ENCODE data around the gene PREX1. TPM values are rescaled to one million over a fixed set of nuclear protein-coding genes. Genes with fewer than 3 reads are reported as not detected.

PREX1 gene
- total RNA-seq, 1 experiment from 2014 or later: 9.5 TPM

DNA sequence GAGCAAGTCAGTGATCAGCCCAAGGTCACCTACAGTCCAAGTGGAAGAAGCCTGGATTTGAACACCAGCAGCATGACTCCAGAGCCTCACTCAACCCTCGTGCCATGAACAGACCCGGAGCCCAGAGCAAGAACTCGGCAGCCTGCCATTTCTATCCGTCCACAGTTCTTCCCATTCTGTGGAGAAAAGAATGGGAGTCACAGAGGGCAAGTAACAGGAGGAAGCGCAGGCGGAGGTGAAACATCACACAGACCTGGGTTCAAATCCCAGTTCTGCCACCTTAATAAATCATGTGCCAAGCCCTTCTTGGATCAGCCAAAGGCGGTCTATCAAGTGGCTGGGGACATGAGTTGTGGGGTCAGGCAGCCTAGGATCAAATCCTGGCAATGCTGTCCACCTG lies 4.3 kb downstream of the PREX1 start:
- TF ChIP-seq, protein P1, sequence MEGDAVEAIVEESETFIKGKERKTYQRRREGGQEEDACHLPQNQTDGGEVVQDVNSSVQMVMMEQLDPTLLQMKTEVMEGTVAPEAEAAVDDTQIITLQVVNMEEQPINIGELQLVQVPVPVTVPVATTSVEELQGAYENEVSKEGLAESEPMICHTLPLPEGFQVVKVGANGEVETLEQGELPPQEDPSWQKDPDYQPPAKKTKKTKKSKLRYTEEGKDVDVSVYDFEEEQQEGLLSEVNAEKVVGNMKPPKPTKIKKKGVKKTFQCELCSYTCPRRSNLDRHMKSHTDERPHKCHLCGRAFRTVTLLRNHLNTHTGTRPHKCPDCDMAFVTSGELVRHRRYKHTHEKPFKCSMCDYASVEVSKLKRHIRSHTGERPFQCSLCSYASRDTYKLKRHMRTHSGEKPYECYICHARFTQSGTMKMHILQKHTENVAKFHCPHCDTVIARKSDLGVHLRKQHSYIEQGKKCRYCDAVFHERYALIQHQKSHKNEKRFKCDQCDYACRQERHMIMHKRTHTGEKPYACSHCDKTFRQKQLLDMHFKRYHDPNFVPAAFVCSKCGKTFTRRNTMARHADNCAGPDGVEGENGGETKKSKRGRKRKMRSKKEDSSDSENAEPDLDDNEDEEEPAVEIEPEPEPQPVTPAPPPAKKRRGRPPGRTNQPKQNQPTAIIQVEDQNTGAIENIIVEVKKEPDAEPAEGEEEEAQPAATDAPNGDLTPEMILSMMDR (IDR thresholded peaks at IDR 0.05; ENCODE audit: insufficient read depth in 1 of 2, low read depth in 1 of 2, low read length in 1 of 2, severe bottlenecking in 1 of 2, unreplicated experiment in 1 of 2): no peak
- H3K4me1 ChIP-seq: peaks cover 10% of the 10 kb centered on the region
- H3K9me3 ChIP-seq: no peaks in the 10 kb centered on the region
- no peaks in the 10 kb centered on the region for H3K36me3 ChIP-seq (ENCODE audit: control insufficient read depth, insufficient read depth, low read length)
- ChIA-PET POLR2A (no interaction called here), CTCF (no interaction called here)
- no peak overlapping the region for H3K4me3 Mint-ChIP-seq (ENCODE audit: unreplicated experiment)
- H3K4me3 ChIP-seq (ENCODE audit: low read depth, low read length): no peak overlapping the region
- H3K4me1 Mint-ChIP-seq (ENCODE audit: low read depth, unreplicated experiment): peaks cover 9% of the 10 kb centered on the region
- no peaks in the 10 kb centered on the region for H3K36me3 Mint-ChIP-seq (ENCODE audit: insufficient read depth, unreplicated experiment)
- H3K9me3 Mint-ChIP-seq (ENCODE audit: unreplicated experiment): no peaks in the 10 kb centered on the region
- H3K27me3 Mint-ChIP-seq (ENCODE audit: insufficient read depth, unreplicated experiment): no peaks in the 10 kb centered on the region
- 0 out of 2 replicates have a peak, but pooled peaks cover 4% of the 10 kb centered on the region for H3K27me3 ChIP-seq (replicated peaks; ENCODE audit: control insufficient read depth, insufficient read depth, low read length)
- H3K27ac Mint-ChIP-seq (ENCODE audit: unreplicated experiment): no peak overlapping the region
- intact Hi-C loops (cut with micrococcal nuclease; ENCODE audit: unreplicated experiment): no loop called here
- DNase-seq: no peak
- BruUV-seq (replicated peaks): no TSS peak

DNA sequence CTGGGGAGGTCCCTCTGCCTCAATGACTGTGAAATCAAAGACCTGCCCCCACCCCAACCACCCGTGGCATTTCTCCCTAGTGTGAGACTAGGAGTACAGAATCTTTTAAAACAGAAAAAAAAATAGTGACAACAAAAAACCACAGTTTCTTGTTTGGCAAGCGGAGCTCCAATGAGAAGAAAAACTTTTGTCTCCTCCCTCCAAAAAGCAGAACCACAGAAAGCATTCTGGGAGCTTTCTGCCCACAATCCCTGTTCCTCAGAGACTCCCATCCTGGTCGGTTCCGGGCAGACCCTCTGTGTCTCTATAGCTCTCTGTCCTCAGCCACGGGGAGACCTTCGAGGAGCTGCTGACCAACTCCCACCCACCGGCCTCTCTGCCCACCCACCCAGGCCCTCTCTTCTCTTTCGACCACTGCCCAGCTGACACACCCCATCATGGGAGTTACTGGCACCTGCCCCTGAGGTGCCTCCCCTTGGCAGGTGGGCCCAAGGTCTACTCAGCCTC lies 4.9 kb downstream of the PREX1 start:
- ChIA-PET POLR2A (no interaction called here), CTCF (no interaction called here)
- Histone ChIP-seq H3K4me3 (ENCODE audit: low read depth, low read length) (no peak overlapping the region), H3K27me3 (replicated peaks; ENCODE audit: control insufficient read depth, insufficient read depth, low read length) (0 out of 2 replicates have a peak, but pooled peaks cover 4% of the 10 kb centered on the region), H3K4me1 (peaks cover 9% of the 10 kb centered on the region), H3K36me3 (ENCODE audit: control insufficient read depth, insufficient read depth, low read length) (no peaks in the 10 kb centered on the region), H3K9me3 (no peaks in the 10 kb centered on the region)
- Mint-ChIP-seq H3K4me3 (ENCODE audit: unreplicated experiment) (no peak overlapping the region), H3K27ac (ENCODE audit: unreplicated experiment) (no peak overlapping the region), H3K4me1 (ENCODE audit: low read depth, unreplicated experiment) (peaks cover 9% of the 10 kb centered on the region), H3K27me3 (ENCODE audit: insufficient read depth, unreplicated experiment) (peaks cover 1% of the 10 kb centered on the region), H3K9me3 (ENCODE audit: unreplicated experiment) (no peaks in the 10 kb centered on the region), H3K36me3 (ENCODE audit: insufficient read depth, unreplicated experiment) (no peaks in the 10 kb centered on the region)
- intact Hi-C loops (cut with micrococcal nuclease; ENCODE audit: unreplicated experiment): no loop called here
- BruUV-seq (replicated peaks): no TSS peak
- TF ChIP-seq, protein P1 (IDR thresholded peaks at IDR 0.05; ENCODE audit: insufficient read depth in 1 of 2, low read depth in 1 of 2, low read length in 1 of 2, severe bottlenecking in 1 of 2, unreplicated experiment in 1 of 2): no peak
- DNase-seq: no peak

DNA sequence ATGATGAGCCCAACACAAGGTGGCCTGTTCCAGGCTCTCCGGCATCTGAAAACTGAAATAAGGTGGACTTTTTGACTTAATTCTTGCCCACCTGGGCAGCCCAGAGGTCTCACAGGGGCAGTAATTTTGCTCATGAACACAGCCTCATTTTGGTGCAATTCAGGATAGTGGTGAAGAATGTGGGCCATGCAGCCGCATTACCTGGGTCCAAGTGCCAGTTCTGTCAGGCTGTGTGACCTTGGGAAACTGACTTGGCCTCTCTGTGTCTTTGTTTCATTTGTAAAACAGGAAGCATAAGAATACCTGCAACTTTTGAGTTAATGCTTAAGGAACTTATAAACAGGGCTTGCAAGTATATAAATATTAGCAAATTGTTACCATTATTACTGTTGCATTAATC lies 5.6 kb downstream of the PREX1 start:
- Mint-ChIP-seq H3K4me3 (ENCODE audit: unreplicated experiment) (no peak overlapping the region), H3K36me3 (ENCODE audit: insufficient read depth, unreplicated experiment) (no peaks in the 10 kb centered on the region), H3K9me3 (ENCODE audit: unreplicated experiment) (no peaks in the 10 kb centered on the region), H3K27me3 (ENCODE audit: insufficient read depth, unreplicated experiment) (peaks cover 4% of the 10 kb centered on the region), H3K4me1 (ENCODE audit: low read depth, unreplicated experiment) (peaks cover 9% of the 10 kb centered on the region), H3K27ac (ENCODE audit: unreplicated experiment) (no peak overlapping the region)
- H3K36me3 ChIP-seq (ENCODE audit: control insufficient read depth, insufficient read depth, low read length): no peaks in the 10 kb centered on the region
- H3K27me3 ChIP-seq (replicated peaks; ENCODE audit: control insufficient read depth, insufficient read depth, low read length): 0 out of 2 replicates have a peak, but pooled peaks cover 2% of the 10 kb centered on the region
- intact Hi-C loops (cut with micrococcal nuclease; ENCODE audit: unreplicated experiment): no loop called here
- ChIA-PET CTCF (interaction anchor here (1.4 kb wide), 1 partner anchor 165 kb away, joined by 4 read pairs; no protein-coding TSS in a partner anchor), POLR2A (no interaction called here)
- no TSS peak for BruUV-seq (replicated peaks)
- DNase-seq: no peak
- TF ChIP-seq, protein P1 (IDR thresholded peaks at IDR 0.05; ENCODE audit: insufficient read depth in 1 of 2, low read depth in 1 of 2, low read length in 1 of 2, severe bottlenecking in 1 of 2, unreplicated experiment in 1 of 2): no peak
- no peak overlapping the region for H3K4me3 ChIP-seq (ENCODE audit: low read depth, low read length)
- H3K9me3 ChIP-seq: no peaks in the 10 kb centered on the region
- H3K4me1 ChIP-seq: peaks cover 7% of the 10 kb centered on the region

Measured in Caco-2 (cell line).